H9 (cell line): ENCODE results near the gene ANKRD13A. TPM values are rescaled to one million over a fixed set of nuclear protein-coding genes. Genes with fewer than 3 reads are reported as not detected.

Experiments used
- DNase-seq: peaks from one replicate; pipeline ENCODE4 v3.0.0-alpha.2; 2017
- H2AFZ ChIP-seq: one replicate; pipeline ENCODE4 v1.6.1; 2013; ENCODE audit warnings: mild to moderate bottlenecking, low read length, control low read depth, moderate library complexity
- H2AK5ac ChIP-seq: 2 replicates; pipeline ENCODE4 v1.6.1; 2013; ENCODE audit warnings: low read length, control low read depth, mixed read lengths; ENCODE audit not compliant: insufficient read length
- H2BK120ac ChIP-seq: one replicate; pipeline ENCODE4 v1.6.1; 2013; ENCODE audit warnings: low read depth, mild to moderate bottlenecking, low read length, control low read depth, inconsistent platforms; ENCODE audit not compliant: poor library complexity, severe bottlenecking
- H2BK12ac ChIP-seq: 2 replicates; pipeline ENCODE4 v1.6.1; 2013; ENCODE audit warnings: low read length, control low read depth, mixed read lengths, low read depth; ENCODE audit not compliant: insufficient read length
- H2BK15ac ChIP-seq: 2 replicates; pipeline ENCODE4 v1.6.1; 2013; ENCODE audit warnings: low read depth, low read length, control low read depth
- H2BK20ac ChIP-seq: one replicate; pipeline ENCODE4 v1.6.1; 2013; ENCODE audit warnings: low read depth, mild to moderate bottlenecking, low read length, control low read depth, inconsistent platforms; ENCODE audit not compliant: poor library complexity, severe bottlenecking
- H2BK5ac ChIP-seq: 2 replicates; pipeline ENCODE4 v1.6.1; 2013; ENCODE audit warnings: low read length, control low read depth, mixed read lengths; ENCODE audit not compliant: insufficient read length
- H3K14ac ChIP-seq: 2 replicates; pipeline ENCODE4 v1.6.1; 2013; ENCODE audit warnings: low read length, control low read depth; ENCODE audit not compliant: insufficient read depth
- H3K18ac ChIP-seq: 2 replicates; pipeline ENCODE4 v1.6.1; 2013; ENCODE audit warnings: low read depth, mild to moderate bottlenecking, mixed read lengths, low read length, control low read depth; ENCODE audit not compliant: insufficient read length
- H3K23ac ChIP-seq: 2 replicates; pipeline ENCODE4 v1.6.1; 2013; ENCODE audit warnings: low read length, control low read depth, mixed read lengths, low read depth; ENCODE audit not compliant: insufficient read length
- H3K23me2 ChIP-seq: 2 replicates; pipeline ENCODE4 v1.6.1; 2013; ENCODE audit warnings: low read depth, mild to moderate bottlenecking, mixed read lengths, low read length, control low read depth; ENCODE audit not compliant: insufficient read length, poor library complexity, severe bottlenecking
- H3K27ac ChIP-seq: 2 replicates; pipeline ENCODE4 v1.5.1; 2013; ENCODE audit warnings: low read length, control low read depth, mixed read lengths, low read depth; ENCODE audit not compliant: insufficient read length
- H3K27me3 ChIP-seq: 2 replicates; pipeline ENCODE4 v1.6.1; 2013; ENCODE audit warnings: low read length, control low read depth, inconsistent platforms; ENCODE audit not compliant: insufficient read depth
- H3K4ac ChIP-seq: 2 replicates; pipeline ENCODE4 v1.6.1; 2013; ENCODE audit warnings: low read depth, mild to moderate bottlenecking, control low read depth, inconsistent platforms, low read length, moderate library complexity
- H3K4me1 ChIP-seq: 2 replicates; pipeline ENCODE4 v1.6.1; 2013; ENCODE audit warnings: low read length, control low read depth, inconsistent platforms; ENCODE audit not compliant: insufficient read depth
- H3K4me2 ChIP-seq: 2 replicates; pipeline ENCODE4 v1.6.1; 2013; ENCODE audit warnings: low read length, control low read depth, mixed read lengths; ENCODE audit not compliant: insufficient read length, insufficient read depth
- H3K56ac ChIP-seq: 2 replicates; pipeline ENCODE4 v1.6.1; 2013; ENCODE audit warnings: low read depth, mild to moderate bottlenecking, mixed read lengths, low read length, control low read depth; ENCODE audit not compliant: insufficient read length
- H3K79me1 ChIP-seq: 2 replicates; pipeline ENCODE4 v1.6.1; 2013; ENCODE audit warnings: low read depth, mild to moderate bottlenecking, moderate library complexity, low read length, control low read depth, inconsistent platforms; ENCODE audit not compliant: insufficient read depth, poor library complexity, severe bottlenecking
- H3K79me2 ChIP-seq: 2 replicates; pipeline ENCODE4 v1.6.1; 2013; ENCODE audit warnings: low read length, control low read depth, inconsistent platforms; ENCODE audit not compliant: insufficient read depth
- H3K9ac ChIP-seq: 2 replicates; pipeline ENCODE4 v1.6.1; 2013; ENCODE audit warnings: low read length, control low read depth, mixed read lengths; ENCODE audit not compliant: insufficient read length; ENCODE audit errors: extremely low read depth
- H3K9me3 ChIP-seq: one replicate; pipeline ENCODE4 v1.6.1; 2013; ENCODE audit warnings: low read depth, low read length, inconsistent platforms; ENCODE audit not compliant: control insufficient read depth
- H3T11ph ChIP-seq: one replicate; pipeline ENCODE4 v1.6.1; 2013; ENCODE audit warnings: mild to moderate bottlenecking, low read length, control low read depth, inconsistent platforms
- H4K20me1 ChIP-seq: one replicate; pipeline ENCODE4 v1.6.1; 2013; ENCODE audit not compliant: control insufficient read depth, insufficient read length, insufficient read depth
- H4K5ac ChIP-seq: 2 replicates; pipeline ENCODE4 v1.6.1; 2013; ENCODE audit warnings: low read depth, mild to moderate bottlenecking, mixed read lengths, low read length, control low read depth; ENCODE audit not compliant: insufficient read length
- H4K8ac ChIP-seq: replicated peaks from 2 replicates; pipeline ENCODE4 v1.6.1; 2013; ENCODE audit warnings: low read length, control low read depth, mixed read lengths, low read depth; ENCODE audit not compliant: insufficient read length
- H4K91ac ChIP-seq: 2 replicates; pipeline ENCODE4 v1.6.1; 2013; ENCODE audit warnings: low read depth, mild to moderate bottlenecking, moderate library complexity, mixed read lengths, low read length, control low read depth; ENCODE audit not compliant: insufficient read length
- H3K27ac Mint-ChIP-seq, 3 experiments: 2 replicates in 2 of 3; 3 replicates in 1 of 3; pipeline ENCODE4 v1.8.0; 2020 to 2021; ENCODE audit warnings: mixed read lengths in 3 of 3, mild to moderate bottlenecking in 1 of 3, moderate library complexity in 1 of 3
- H3K27me3 Mint-ChIP-seq: 2 replicates; pipeline ENCODE4 v1.8.0; 2021; ENCODE audit warnings: low read depth, mild to moderate bottlenecking, moderate library complexity, mixed read lengths
- H3K36me3 Mint-ChIP-seq, 3 experiments: 2 replicates in 2 of 3; 3 replicates in 1 of 3; pipeline ENCODE4 v1.8.0; 2020 to 2021; ENCODE audit warnings: low read depth in 3 of 3, mixed read lengths in 3 of 3; ENCODE audit not compliant: insufficient read depth in 1 of 3
- H3K4me1 Mint-ChIP-seq, 2 experiments: 2 replicates each; pipeline ENCODE4 v1.8.0; 2020; ENCODE audit warnings: mixed read lengths in 2 of 2
- H3K4me3 Mint-ChIP-seq, 2 experiments: 2 replicates in 1 of 2; 3 replicates in 1 of 2; pipeline ENCODE4 v1.8.0; 2020 to 2021; ENCODE audit warnings: mild to moderate bottlenecking in 2 of 2, mixed read lengths in 2 of 2, moderate library complexity in 1 of 2
- H3K9me3 Mint-ChIP-seq, 2 experiments: 2 replicates in 1 of 2; 3 replicates in 1 of 2; pipeline ENCODE4 v1.8.0; 2020; ENCODE audit warnings: mild to moderate bottlenecking in 2 of 2, mixed read lengths in 2 of 2, moderate library complexity in 1 of 2
- WGBS: extraction: QIAGEN DNeasy Blood & Tissue Kit; methylation state at CpG from one replicate; pipeline ENCODE4 v1.1.7; 2013; ENCODE audit warnings: missing lambda C conversion rate, low lambda C conversion rate, mixed read lengths; ENCODE audit not compliant: insufficient read length; ENCODE audit errors: extremely low coverage; 5-methylcytosine and 5-hydroxymethylcytosine counted together
- total RNA-seq: library from RNA; stranded (reverse); gene quantifications from 2 replicates; pipeline ENCODE4 v1.2.1, GENCODE V29; 2021
- TF ChIP-seq, protein P1 (sequence below): fragments of 200-600 bp; sonication (generic); conservative IDR thresholded peaks from 3 replicates; pipeline ENCODE4 v1.8.0; 2021; ENCODE audit warnings: antibody characterized with exemption, mild to moderate bottlenecking

The ANKRD13A gene
- total RNA-seq, 1 experiment from 2014 or later = 18.0 TPM

- no peak overlapping the region for H3K56ac ChIP-seq
- no peaks in the 10 kb centered on the region for H3K79me1 ChIP-seq
- no peak overlapping the region for H3K9ac ChIP-seq
- WGBS = no CpG with 5 or more reads among the region's 17 CpGs
- no peak overlapping the region for H2BK20ac ChIP-seq
- H2BK120ac ChIP-seq = no peak overlapping the region
- Mint-ChIP-seq H3K9me3 (no peaks in the 10 kb centered on the region), H3K4me3 (peak overlapping the region; percentile 87 to 99), H3K27ac (peak overlapping the region in 2 of 3 experiments; percentile 57 to 72; a peak in 2 of 7 replicates), H3K36me3 (no peaks in the 10 kb centered on the region; a peak in 2 of 7 replicates), H3K27me3 (peaks cover 12% of the 10 kb centered on the region), H3K4me1 (peaks cover 20 to 21% of the 10 kb centered on the region in 2 experiments)
- no peaks in the 10 kb centered on the region for H3K27me3 ChIP-seq
- no peaks in the 10 kb centered on the region for H3K9me3 ChIP-seq
- TF ChIP-seq, protein P1, sequence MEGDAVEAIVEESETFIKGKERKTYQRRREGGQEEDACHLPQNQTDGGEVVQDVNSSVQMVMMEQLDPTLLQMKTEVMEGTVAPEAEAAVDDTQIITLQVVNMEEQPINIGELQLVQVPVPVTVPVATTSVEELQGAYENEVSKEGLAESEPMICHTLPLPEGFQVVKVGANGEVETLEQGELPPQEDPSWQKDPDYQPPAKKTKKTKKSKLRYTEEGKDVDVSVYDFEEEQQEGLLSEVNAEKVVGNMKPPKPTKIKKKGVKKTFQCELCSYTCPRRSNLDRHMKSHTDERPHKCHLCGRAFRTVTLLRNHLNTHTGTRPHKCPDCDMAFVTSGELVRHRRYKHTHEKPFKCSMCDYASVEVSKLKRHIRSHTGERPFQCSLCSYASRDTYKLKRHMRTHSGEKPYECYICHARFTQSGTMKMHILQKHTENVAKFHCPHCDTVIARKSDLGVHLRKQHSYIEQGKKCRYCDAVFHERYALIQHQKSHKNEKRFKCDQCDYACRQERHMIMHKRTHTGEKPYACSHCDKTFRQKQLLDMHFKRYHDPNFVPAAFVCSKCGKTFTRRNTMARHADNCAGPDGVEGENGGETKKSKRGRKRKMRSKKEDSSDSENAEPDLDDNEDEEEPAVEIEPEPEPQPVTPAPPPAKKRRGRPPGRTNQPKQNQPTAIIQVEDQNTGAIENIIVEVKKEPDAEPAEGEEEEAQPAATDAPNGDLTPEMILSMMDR = no peak
- no peak overlapping the region for H2BK5ac ChIP-seq
- no peak overlapping the region for H2BK12ac ChIP-seq
- no peak overlapping the region for H4K8ac ChIP-seq
- no peak overlapping the region for H3K23ac ChIP-seq
- no peak for DNase-seq
- H4K5ac ChIP-seq = no peak overlapping the region
- no peaks in the 10 kb centered on the region for H3K79me2 ChIP-seq
- peaks cover 16% of the 10 kb centered on the region for H3K23me2 ChIP-seq
- H3K18ac ChIP-seq = no peak overlapping the region
- no peak overlapping the region; the same call in 1 of the 2 replicates for H3K14ac ChIP-seq
- H4K20me1 ChIP-seq = peaks cover 3% of the 10 kb centered on the region
- H3K4me1 ChIP-seq = peaks cover 2% of the 10 kb centered on the region; the same call in 1 of the 2 replicates
- no peak overlapping the region for H3K27ac ChIP-seq
- H2AFZ ChIP-seq = no peak overlapping the region
- no peak overlapping the region for H2AK5ac ChIP-seq
- peak overlapping the region; percentile 97 for H3K4me2 ChIP-seq
- H2BK15ac ChIP-seq = no peak overlapping the region
- H3T11ph ChIP-seq = no peak overlapping the region
- no peak overlapping the region for H4K91ac ChIP-seq
- H3K4ac ChIP-seq = no peak overlapping the region
Measured at GRCh38 chr12:109999983-110000505, 814 bp downstream of the ANKRD13A start.
